HepG2 (cell line): ENCODE data around the gene AK8. TPM values are rescaled to one million over a fixed set of nuclear protein-coding genes. Genes with fewer than 3 reads are reported as not detected.

Source experiments
- ATAC-seq: fragments of 200-7000 bp; cut with Tn5 transposase; 3 replicates; pipeline ENCODE4 v1.9.1; 2020; ENCODE audit warnings: mild to moderate bottlenecking, moderate library complexity
- BruUV-seq: library from RNA; stranded (reverse); fragments of 400-500 nt; replicated peaks from 2 replicates; lab custom pipeline; 2021; lab: Mats Ljungman, UMichigan
- CTCF ChIA-PET: fragments of 300-600 bp; formaldehyde crosslinking; extraction: SDS; loops from one replicate; lab custom pipeline; 2021; ENCODE audit warnings: low total read pairs, inconsistent platforms, low intra/inter-chr PET ratio; lab: Yijun Ruan, JAX
- POLR2A ChIA-PET: fragments of 350-600 bp; sonication (Branson Sonifier 250); formaldehyde crosslinking; loops from one replicate; lab custom pipeline; 2020; ENCODE audit warnings: antibody characterized with exemption, inconsistent platforms; lab: Yijun Ruan, JAX
- DNase-seq: peaks from one replicate; pipeline ENCODE4 v3.0.0-alpha.2; 2015; ENCODE audit warnings: low spot score
- FAIRE-seq: peaks from 3 replicates; lab custom pipeline; 2011; peaks lifted over from hg19 to GRCh38; lab: Jason Lieb, UNC
- H2AFZ ChIP-seq: one replicate; pipeline ENCODE4 v1.6.1; 2011; ENCODE audit warnings: low read length, inconsistent platforms
- H3K27ac ChIP-seq: fragments of 300-600 bp; 3 replicates; pipeline ENCODE4 v1.8.0; 2011; ENCODE audit warnings: mixed run types, mild to moderate bottlenecking, mixed read lengths, low read length, inconsistent platforms; ENCODE audit not compliant: insufficient read depth; ENCODE audit errors: extremely low read length
- H3K27me3 ChIP-seq, 2 experiments: fragments of 200-600 bp in 1 of 2; 2 replicates in 1 of 2; 3 replicates in 1 of 2; pipeline versions ENCODE4 v1.6.0 to v1.8.0; 2011; ENCODE audit warnings: low read length in 2 of 2, mild to moderate bottlenecking in 2 of 2, moderate library complexity in 2 of 2, inconsistent platforms in 1 of 2; ENCODE audit not compliant: insufficient read depth in 2 of 2, control insufficient read depth in 1 of 2
- H3K36me3 ChIP-seq, 2 experiments: fragments of 200-600 bp in 1 of 2; replicated peaks in 1 of 2; 2 replicates in 1 of 2; 3 replicates in 1 of 2; pipeline versions ENCODE4 v1.5.1 to v1.8.0; 2011; ENCODE audit warnings: low read length in 2 of 2, inconsistent platforms in 1 of 2; ENCODE audit not compliant: insufficient read depth in 2 of 2, control insufficient read depth in 1 of 2
- H3K4me1 ChIP-seq: 2 replicates; pipeline ENCODE4 v1.5.1; 2012; ENCODE audit warnings: low read length, inconsistent platforms; ENCODE audit not compliant: insufficient read depth
- H3K4me2 ChIP-seq: 2 replicates; pipeline ENCODE4 v1.6.0; 2011; ENCODE audit warnings: low read depth, low read length, inconsistent platforms
- H3K4me3 ChIP-seq, 3 experiments: fragments of 200-600 bp in 1 of 3; sonication (generic), shearing (Covaris generic) in 1 of 3; replicated peaks in 1 of 3; 2 replicates each; pipeline ENCODE4 v1.5.1; 2011 to 2016; ENCODE audit warnings: low read length in 3 of 3, inconsistent platforms in 2 of 3, low read depth in 2 of 3, mild to moderate bottlenecking in 2 of 3, control low read depth in 1 of 3, mixed read lengths in 1 of 3; ENCODE audit not compliant: insufficient read depth in 1 of 3
- H3K79me2 ChIP-seq: one replicate; pipeline ENCODE4 v1.6.1; 2011; ENCODE audit warnings: low read length, inconsistent platforms; ENCODE audit not compliant: insufficient read depth
- H3K9ac ChIP-seq: 2 replicates; pipeline ENCODE4 v1.6.0; 2011; ENCODE audit warnings: mild to moderate bottlenecking, low read depth, low read length, inconsistent platforms; ENCODE audit not compliant: insufficient read depth
- H3K9me3 ChIP-seq: 2 replicates; pipeline ENCODE4 v1.5.1; 2012; ENCODE audit warnings: mild to moderate bottlenecking, low read length
- H4K20me1 ChIP-seq: 2 replicates; pipeline ENCODE4 v1.6.0; 2011; ENCODE audit warnings: inconsistent platforms, mild to moderate bottlenecking, low read length, moderate library complexity; ENCODE audit not compliant: insufficient read depth
- AGO2 ChIP-seq: fragments of 200-400 bp; formaldehyde crosslinking; optimal IDR thresholded peaks from 2 replicates; pipeline ENCODE3; 2017; ENCODE audit warnings: mild to moderate bottlenecking, low read depth, low read length, moderate library complexity
- ARNT2 ChIP-seq: sonication (generic); formaldehyde crosslinking; IDR thresholded peaks from 2 replicates; pipeline ENCODE4 v1.8.0; 2022; ENCODE audit warnings: mild to moderate bottlenecking, low read depth, missing genetic modification reagents, moderate library complexity
- FOSL2 ChIP-seq: sonication (generic); formaldehyde crosslinking; IDR thresholded peaks from 2 replicates; pipeline ENCODE4 v1.4.0; 2020; ENCODE audit warnings: missing genetic modification reagents
- GPN1 ChIP-seq: sonication (generic); formaldehyde crosslinking; IDR thresholded peaks from 2 replicates; pipeline ENCODE4 v1.5.1; 2020; ENCODE audit warnings: missing genetic modification reagents, borderline replicate concordance
- HMG20B ChIP-seq: conservative IDR thresholded peaks from 2 replicates; pipeline ENCODE4 v1.6.1; 2016; ENCODE audit warnings: missing genetic modification reagents, missing compliant biosample characterization
- HNRNPUL1 ChIP-seq: fragments of 200-400 bp; formaldehyde crosslinking; IDR thresholded peaks from 2 replicates; pipeline ENCODE4 v1.6.1; 2017; ENCODE audit warnings: low read depth, mild to moderate bottlenecking, low read length, moderate library complexity
- ISL2 ChIP-seq: sonication (generic); formaldehyde crosslinking; IDR thresholded peaks from 2 replicates; pipeline ENCODE4 v1.5.0; 2020; ENCODE audit warnings: missing genetic modification reagents
- MEIS1 ChIP-seq: sonication (generic); formaldehyde crosslinking; IDR thresholded peaks from 2 replicates; pipeline ENCODE4 v1.9.0; 2021; ENCODE audit warnings: mild to moderate bottlenecking, missing genetic modification reagents, moderate library complexity, borderline replicate concordance
- NFATC3 ChIP-seq: sonication (generic); formaldehyde crosslinking; IDR thresholded peaks from 2 replicates; pipeline ENCODE4 v1.5.1; 2020; ENCODE audit warnings: mild to moderate bottlenecking, missing genetic modification reagents
- NFRKB ChIP-seq: fragments of 450-650 bp; IDR thresholded peaks from 2 replicates; pipeline ENCODE4 v1.6.1; 2017
- TARDBP ChIP-seq: sonication (generic); formaldehyde crosslinking; IDR thresholded peaks from 2 replicates; pipeline ENCODE4 v1.8.0; 2022; ENCODE audit warnings: mild to moderate bottlenecking, missing genetic modification reagents
- TEAD2 ChIP-seq: sonication (generic); formaldehyde crosslinking; IDR thresholded peaks from 2 replicates; pipeline ENCODE4 v1.9.0; 2021; ENCODE audit warnings: missing genetic modification reagents
- TFAP4 ChIP-seq: sonication (generic); IDR thresholded peaks from 2 replicates; pipeline ENCODE4 v1.6.1; 2016; ENCODE audit warnings: low read depth, borderline replicate concordance
- TFDP2 ChIP-seq: sonication (generic); formaldehyde crosslinking; IDR thresholded peaks from 2 replicates; pipeline ENCODE4 v1.4.0; 2020; ENCODE audit warnings: missing genetic modification reagents
- THRA ChIP-seq: sonication (generic); formaldehyde crosslinking; IDR thresholded peaks from 2 replicates; pipeline ENCODE4 v1.4.0; 2020; ENCODE audit warnings: missing genetic modification reagents, borderline replicate concordance
- ZNF205 ChIP-seq: IDR thresholded peaks from 2 replicates; pipeline ENCODE4 v1.6.1; 2018; ENCODE audit warnings: missing biosample characterization, missing genetic modification reagents
- ZNF382 ChIP-seq: sonication (generic); formaldehyde crosslinking; IDR thresholded peaks from 2 replicates; pipeline ENCODE4 v1.5.0; 2020; ENCODE audit warnings: missing genetic modification reagents, mild to moderate bottlenecking, borderline replicate concordance
- ZNF605 ChIP-seq: sonication (generic); formaldehyde crosslinking; IDR thresholded peaks from 2 replicates; pipeline ENCODE4 v1.8.0; 2022; ENCODE audit warnings: mild to moderate bottlenecking, missing genetic modification reagents
- ZNF687 ChIP-seq: sonication (generic); formaldehyde crosslinking; IDR thresholded peaks from 2 replicates; pipeline ENCODE4 v1.5.1; 2020; ENCODE audit warnings: mild to moderate bottlenecking, missing genetic modification reagents, moderate library complexity
- WGBS: methylation state at CpG from one replicate; pipeline ENCODE4 v1.1.6; 2017; ENCODE audit warnings: low lambda C conversion rate; 5-methylcytosine and 5-hydroxymethylcytosine counted together
- in situ Hi-C: cut with HindIII; loops from 2 replicates; pipeline ENCODE4 v1.10.0; 2017; ENCODE audit warnings: low pct_unique_long_range_greater_than_20kb; ENCODE audit not compliant: extremely low pct_ligation_motif_present
- intact Hi-C: fragments of 100-400 bp; cut with micrococcal nuclease; formaldehyde crosslinking; loops from one replicate; pipeline ENCODE4 v1.10.0; 2022; ENCODE audit not compliant: unreplicated experiment
- polyA plus RNA-seq, 8 experiments: library from polyadenylated mRNA; depleted of rRNA in 3 of 8; stranded (reverse) in 7 of 8; unstranded in 1 of 8; fragments of >200 nt; fragmentation: Illumina TruSeq in 4 of 8; extraction: Trizol in 4 of 8; gene quantifications; 2 replicates each; pipeline versions ENCODE4 v1.2.1 to v1.2.3, GENCODE V29; 2011 to 2016; ENCODE audit warnings: low read depth in 4 of 8, missing spikeins in 1 of 8, mixed read lengths in 1 of 8; ENCODE audit not compliant: insufficient read depth in 1 of 8
- total RNA-seq, 5 experiments: library from RNA; depleted of rRNA; stranded (reverse); fragments of >200 nt; fragmentation: Illumina TruSeq; extraction: Trizol; gene quantifications; 2 replicates each; pipeline ENCODE4 v1.2.3, GENCODE V29; 2016; ENCODE audit warnings: low read depth in 1 of 5

The AK8 gene
- total and polyA plus RNA-seq, 2 of the 13 experiments (the other 11 are each of a cell fraction or from before 2014, with no cell fraction given), result 0.11 TPM; not detected in 1

- Histone ChIP-seq H3K36me3 (no peaks in the 10 kb centered on the region), H3K27ac (no peak overlapping the region), H3K4me3 (no peak overlapping the region), H3K27me3 (peaks cover 5 to 43% of the 10 kb centered on the region in 2 experiments; a peak in 4 of 5 replicates), H3K4me1 (0 out of 2 replicates have a peak, but pooled peaks cover 6% of the 10 kb centered on the region), H3K9me3 (no peaks in the 10 kb centered on the region), H2AFZ (no peak overlapping the region), H3K79me2 (no peaks in the 10 kb centered on the region), H4K20me1 (no peaks in the 10 kb centered on the region), H3K9ac (no peak overlapping the region), H3K4me2 (no peak overlapping the region)
- ChIA-PET CTCF (no interaction called here), POLR2A (no interaction called here)
- no peak for ATAC-seq
- TF ChIP-seq HNRNPUL1 (no peak), ZNF605 (no peak), GPN1 (no peak), TARDBP (CRISPR knock-in tag) (no peak), ARNT2 (CRISPR knock-in tag) (no peak), MEIS1 (no peak), ISL2 (CRISPR knock-in tag) (no peak), FOSL2 (CRISPR knock-in tag) (no peak), ZNF205 (CRISPR knock-in tag) (no peak), THRA (no peak), TFAP4 (no peak), NFATC3 (CRISPR knock-in tag) (no peak), TFDP2 (CRISPR knock-in tag) (no peak), TEAD2 (CRISPR knock-in tag) (no peak), ZNF687 (CRISPR knock-in tag) (no peak), HMG20B (CRISPR knock-in tag) (no peak), NFRKB (no peak), ZNF382 (CRISPR knock-in tag) (no peak), AGO2 (no peak)
- intact Hi-C loops, result no loop called here
- in situ Hi-C loops, result no loop called here
- BruUV-seq, result no TSS peak
- FAIRE-seq, result no peak
- DNase-seq, result no peak
- 5% methylated on average over 3 of the region's 7 CpGs for WGBS
Observed at GRCh38 chr9:132753593-132753880, 124.5 kb downstream of the AK8 start.
